Measurements from ENCODE around the gene OASL.

DNA sequence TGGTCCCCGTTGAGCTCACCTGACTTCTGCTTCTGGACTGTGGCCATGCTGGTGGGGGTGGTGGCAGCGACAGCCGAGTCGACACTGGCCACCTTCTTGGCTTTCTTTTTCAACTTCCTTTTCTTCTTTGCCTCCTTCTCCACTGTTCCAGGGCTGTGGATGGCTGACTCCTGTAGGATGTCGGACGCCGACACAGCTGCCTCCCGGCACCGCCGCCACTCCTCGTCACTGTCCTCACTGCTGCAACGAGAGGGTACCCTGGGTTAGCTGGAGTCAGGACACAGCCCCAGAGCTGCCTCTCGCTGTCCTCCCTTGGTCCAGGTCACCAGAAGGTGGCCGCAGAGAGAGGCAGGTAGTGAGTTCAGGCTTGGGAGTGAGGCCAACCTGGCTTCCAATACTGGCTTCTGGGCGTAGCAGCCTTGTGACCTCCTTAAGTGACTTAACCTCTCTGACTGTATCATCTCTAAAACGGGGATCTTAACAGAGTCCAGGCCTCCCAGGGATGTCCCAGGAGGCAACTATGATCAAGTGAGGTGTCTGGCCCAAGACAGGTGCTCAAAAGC, 34.7 kb downstream of the OASL start:
- TF ChIP-seq, protein P1, sequence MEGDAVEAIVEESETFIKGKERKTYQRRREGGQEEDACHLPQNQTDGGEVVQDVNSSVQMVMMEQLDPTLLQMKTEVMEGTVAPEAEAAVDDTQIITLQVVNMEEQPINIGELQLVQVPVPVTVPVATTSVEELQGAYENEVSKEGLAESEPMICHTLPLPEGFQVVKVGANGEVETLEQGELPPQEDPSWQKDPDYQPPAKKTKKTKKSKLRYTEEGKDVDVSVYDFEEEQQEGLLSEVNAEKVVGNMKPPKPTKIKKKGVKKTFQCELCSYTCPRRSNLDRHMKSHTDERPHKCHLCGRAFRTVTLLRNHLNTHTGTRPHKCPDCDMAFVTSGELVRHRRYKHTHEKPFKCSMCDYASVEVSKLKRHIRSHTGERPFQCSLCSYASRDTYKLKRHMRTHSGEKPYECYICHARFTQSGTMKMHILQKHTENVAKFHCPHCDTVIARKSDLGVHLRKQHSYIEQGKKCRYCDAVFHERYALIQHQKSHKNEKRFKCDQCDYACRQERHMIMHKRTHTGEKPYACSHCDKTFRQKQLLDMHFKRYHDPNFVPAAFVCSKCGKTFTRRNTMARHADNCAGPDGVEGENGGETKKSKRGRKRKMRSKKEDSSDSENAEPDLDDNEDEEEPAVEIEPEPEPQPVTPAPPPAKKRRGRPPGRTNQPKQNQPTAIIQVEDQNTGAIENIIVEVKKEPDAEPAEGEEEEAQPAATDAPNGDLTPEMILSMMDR (IDR thresholded peaks at IDR 0.05), result no peak
- TF ChIP-seq POLR2A (IDR thresholded peaks at IDR 0.05), result no peak

All from body of pancreas (tissue), 4 donors.